ENCODE results near the gene VWC2.

The VWC2 gene

GRCh38 chr7:49789736-49790135, 16.3 kb downstream of the VWC2 start:
- Histone ChIP-seq H3K79me1 (replicated peaks; ENCODE audit: low read length, poor library complexity, severe bottlenecking) (no peaks in the 10 kb centered on the region), H2AK5ac (ENCODE audit: low read length, severe bottlenecking) (no peak overlapping the region), H3K4me3 (ENCODE audit: insufficient read depth in 1 of 2, low read depth in 1 of 2, low read length in 2 of 2) (no peak overlapping the region), H2BK5ac (ENCODE audit: low read depth, low read length, poor library complexity, severe bottlenecking) (no peak overlapping the region), H4K8ac (ENCODE audit: low read length) (no peak overlapping the region), H3K18ac (ENCODE audit: low read depth in 1 of 2, low read length in 2 of 2) (no peak overlapping the region), H2BK120ac (ENCODE audit: low read depth, low read length) (no peak overlapping the region), H3K23ac (ENCODE audit: low read length in 2 of 2) (no peak overlapping the region), H3K4me1 (ENCODE audit: control insufficient read depth, insufficient read depth, low read depth, low read length) (peaks cover 1% of the 10 kb centered on the region), H3K4ac (ENCODE audit: low read depth in 1 of 2, low read length in 2 of 2) (no peak overlapping the region), H3K4me2 (ENCODE audit: low read length, poor library complexity, severe bottlenecking) (no peak overlapping the region), H3K27me3 (ENCODE audit: control insufficient read depth in 1 of 2, insufficient read depth in 1 of 2, low read length in 2 of 2) (peaks cover 0 to 12% of the 10 kb centered on the region in 2 experiments), H2AFZ (ENCODE audit: low read depth, low read length) (no peak overlapping the region), H3K14ac (ENCODE audit: low read length in 2 of 2) (no peak overlapping the region), H3K27ac (ENCODE audit: low read length, poor library complexity, severe bottlenecking) (no peak overlapping the region), H2BK12ac (ENCODE audit: low read length in 2 of 2) (no peak overlapping the region), H3K9me3 (ENCODE audit: control insufficient read depth, low read length) (no peaks in the 10 kb centered on the region), H4K91ac (ENCODE audit: low read length) (no peak overlapping the region), H2BK15ac (ENCODE audit: low read depth, poor library complexity, severe bottlenecking) (no peak overlapping the region), H3K9ac (ENCODE audit: low read length) (no peak overlapping the region), H3K36me3 (ENCODE audit: control insufficient read depth in 1 of 2, insufficient read depth in 2 of 2, low read depth in 1 of 2, low read length in 2 of 2) (no peaks in the 10 kb centered on the region)
- 75% methylated on average over 8 of the region's 8 CpGs for WGBS
- no peak for DNase-seq

- Histone ChIP-seq H3K4me2 (ENCODE audit: low read length, poor library complexity, severe bottlenecking) (no peak overlapping the region), H4K91ac (ENCODE audit: low read length) (no peak overlapping the region), H3K4ac (ENCODE audit: low read depth in 1 of 2, low read length in 2 of 2) (no peak overlapping the region), H2BK15ac (ENCODE audit: low read depth, poor library complexity, severe bottlenecking) (no peak overlapping the region), H3K9me3 (ENCODE audit: control insufficient read depth, low read length) (no peaks in the 10 kb centered on the region), H3K9ac (ENCODE audit: low read length) (no peak overlapping the region), H3K23ac (ENCODE audit: low read length in 2 of 2) (no peak overlapping the region), H3K27me3 (ENCODE audit: control insufficient read depth in 1 of 2, insufficient read depth in 1 of 2, low read length in 2 of 2) (peaks cover 0 to 12% of the 10 kb centered on the region in 2 experiments), H3K27ac (ENCODE audit: low read length, poor library complexity, severe bottlenecking) (no peak overlapping the region), H3K18ac (ENCODE audit: low read depth in 1 of 2, low read length in 2 of 2) (no peak overlapping the region), H2BK12ac (ENCODE audit: low read length in 2 of 2) (no peak overlapping the region), H3K4me3 (ENCODE audit: insufficient read depth in 1 of 2, low read depth in 1 of 2, low read length in 2 of 2) (no peak overlapping the region), H2AK5ac (ENCODE audit: low read length, severe bottlenecking) (no peak overlapping the region), H2BK5ac (ENCODE audit: low read depth, low read length, poor library complexity, severe bottlenecking) (no peak overlapping the region), H4K8ac (ENCODE audit: low read length) (no peak overlapping the region), H2BK120ac (ENCODE audit: low read depth, low read length) (no peak overlapping the region), H2AFZ (ENCODE audit: low read depth, low read length) (no peak overlapping the region), H3K79me1 (replicated peaks; ENCODE audit: low read length, poor library complexity, severe bottlenecking) (no peaks in the 10 kb centered on the region), H3K4me1 (ENCODE audit: control insufficient read depth, insufficient read depth, low read depth, low read length) (peaks cover 1% of the 10 kb centered on the region), H3K36me3 (ENCODE audit: control insufficient read depth in 1 of 2, insufficient read depth in 2 of 2, low read depth in 1 of 2, low read length in 2 of 2) (no peaks in the 10 kb centered on the region), H3K14ac (ENCODE audit: low read length in 2 of 2) (no peak overlapping the region)
- 78% methylated on average over 2 of the region's 2 CpGs for WGBS
- no peak for DNase-seq
Observed at GRCh38 chr7:49790209-49790608, 16.8 kb downstream of the VWC2 start.

DNA sequence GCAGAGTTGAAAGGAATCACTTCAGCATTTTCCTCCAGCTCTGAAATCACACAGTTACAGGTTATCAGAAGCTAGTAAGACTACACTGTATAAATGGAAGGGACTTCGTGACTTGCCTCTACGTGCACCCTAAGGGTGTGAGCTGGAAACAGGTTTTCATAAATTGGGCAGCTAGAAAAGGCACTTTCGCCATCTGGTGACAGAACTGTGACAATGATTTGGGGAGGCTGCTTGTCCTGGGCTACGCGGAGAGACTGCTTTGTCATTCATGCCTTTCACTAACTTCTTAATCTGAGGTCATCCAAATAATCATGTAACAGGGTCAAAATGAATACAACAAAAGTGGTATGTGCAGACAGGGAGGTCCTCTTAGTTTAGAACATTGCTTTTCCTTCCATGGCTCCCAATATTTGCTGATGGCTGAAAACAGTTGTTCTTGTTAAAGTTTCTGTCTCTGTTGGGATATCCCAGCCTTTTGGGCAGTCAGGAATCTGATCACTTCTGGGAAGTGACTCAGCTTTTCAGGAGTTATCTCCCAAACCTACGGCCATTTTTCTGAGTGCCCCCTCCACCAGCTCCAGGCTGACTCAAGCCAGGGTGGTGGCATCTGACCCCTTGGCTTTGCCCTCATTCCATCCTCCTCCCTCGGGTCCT, 17.8 kb downstream of the VWC2 start:
- WGBS, result 33% methylated on average over 4 of the region's 7 CpGs
- Histone ChIP-seq H2AFZ (ENCODE audit: low read depth, low read length) (no peak overlapping the region), H3K14ac (ENCODE audit: low read length in 2 of 2) (no peak overlapping the region)

GRCh38 chr7:49797987-49798660, 24.7 kb downstream of the VWC2 start:
- H2AK5ac ChIP-seq (ENCODE audit: low read length, severe bottlenecking), result no peak overlapping the region

More for the DNA sequence above, 17.8 kb downstream of the VWC2 start:
- no peak overlapping the region for H2BK5ac ChIP-seq (ENCODE audit: low read depth, low read length, poor library complexity, severe bottlenecking)
- H4K8ac ChIP-seq (ENCODE audit: low read length), result no peak overlapping the region
- DNase-seq, result no peak
- H2BK12ac ChIP-seq (ENCODE audit: low read length in 2 of 2), result no peak overlapping the region
- no peak overlapping the region for H3K4ac ChIP-seq (ENCODE audit: low read depth in 1 of 2, low read length in 2 of 2)
- H3K9ac ChIP-seq (ENCODE audit: low read length), result peak overlapping the region; percentile 15
- H3K23ac ChIP-seq (ENCODE audit: low read length in 2 of 2), result no peak overlapping the region
- no peak overlapping the region for H4K91ac ChIP-seq (ENCODE audit: low read length)
- no peak overlapping the region for H3K4me2 ChIP-seq (ENCODE audit: low read length, poor library complexity, severe bottlenecking)
- no peak overlapping the region for H3K4me3 ChIP-seq (ENCODE audit: insufficient read depth in 1 of 2, low read depth in 1 of 2, low read length in 2 of 2)
- no peaks in the 10 kb centered on the region for H3K36me3 ChIP-seq (ENCODE audit: control insufficient read depth in 1 of 2, insufficient read depth in 2 of 2, low read depth in 1 of 2, low read length in 2 of 2)
- H3K18ac ChIP-seq (ENCODE audit: low read depth in 1 of 2, low read length in 2 of 2), result no peak overlapping the region
- H3K4me1 ChIP-seq (ENCODE audit: control insufficient read depth, insufficient read depth, low read depth, low read length), result peaks cover 1% of the 10 kb centered on the region
- no peak overlapping the region for H2BK15ac ChIP-seq (ENCODE audit: low read depth, poor library complexity, severe bottlenecking)
- H2BK120ac ChIP-seq (ENCODE audit: low read depth, low read length), result no peak overlapping the region
- H2AK5ac ChIP-seq (ENCODE audit: low read length, severe bottlenecking), result no peak overlapping the region
- H3K27ac ChIP-seq (ENCODE audit: low read length, poor library complexity, severe bottlenecking), result no peak overlapping the region
- no peaks in the 10 kb centered on the region for H3K79me1 ChIP-seq (replicated peaks; ENCODE audit: low read length, poor library complexity, severe bottlenecking)
- peaks cover 0 to 12% of the 10 kb centered on the region in 2 experiments for H3K27me3 ChIP-seq (ENCODE audit: control insufficient read depth in 1 of 2, insufficient read depth in 1 of 2, low read length in 2 of 2)
- H3K9me3 ChIP-seq (ENCODE audit: control insufficient read depth, low read length), result no peaks in the 10 kb centered on the region

More at GRCh38 chr7:49797987-49798660, 24.7 kb downstream of the VWC2 start:
- WGBS, result 81% methylated on average over 5 of the region's 6 CpGs
- H3K27me3 ChIP-seq (ENCODE audit: control insufficient read depth in 1 of 2, insufficient read depth in 1 of 2, low read length in 2 of 2), result no peaks in the 10 kb centered on the region
- H3K18ac ChIP-seq (ENCODE audit: low read depth in 1 of 2, low read length in 2 of 2), result no peak overlapping the region
- H2BK5ac ChIP-seq (ENCODE audit: low read depth, low read length, poor library complexity, severe bottlenecking), result no peak overlapping the region
- no peak overlapping the region for H4K91ac ChIP-seq (ENCODE audit: low read length)
- no peak overlapping the region for H3K23ac ChIP-seq (ENCODE audit: low read length in 2 of 2)
- no peaks in the 10 kb centered on the region for H3K36me3 ChIP-seq (ENCODE audit: control insufficient read depth in 1 of 2, insufficient read depth in 2 of 2, low read depth in 1 of 2, low read length in 2 of 2)
- no peaks in the 10 kb centered on the region for H3K4me1 ChIP-seq (ENCODE audit: control insufficient read depth, insufficient read depth, low read depth, low read length)
- no peak overlapping the region for H3K4me3 ChIP-seq (ENCODE audit: insufficient read depth in 1 of 2, low read depth in 1 of 2, low read length in 2 of 2)
- H2BK120ac ChIP-seq (ENCODE audit: low read depth, low read length), result no peak overlapping the region
- H3K9ac ChIP-seq (ENCODE audit: low read length), result no peak overlapping the region
- no peaks in the 10 kb centered on the region for H3K79me1 ChIP-seq (replicated peaks; ENCODE audit: low read length, poor library complexity, severe bottlenecking)
- no peak overlapping the region for H3K14ac ChIP-seq (ENCODE audit: low read length in 2 of 2)
- no peaks in the 10 kb centered on the region for H3K9me3 ChIP-seq (ENCODE audit: control insufficient read depth, low read length)
- H3K27ac ChIP-seq (ENCODE audit: low read length, poor library complexity, severe bottlenecking), result no peak overlapping the region
- no peak overlapping the region for H3K4me2 ChIP-seq (ENCODE audit: low read length, poor library complexity, severe bottlenecking)
- H4K8ac ChIP-seq (ENCODE audit: low read length), result no peak overlapping the region
- H2BK12ac ChIP-seq (ENCODE audit: low read length in 2 of 2), result no peak overlapping the region
- no peak overlapping the region for H2BK15ac ChIP-seq (ENCODE audit: low read depth, poor library complexity, severe bottlenecking)
- H3K4ac ChIP-seq (ENCODE audit: low read depth in 1 of 2, low read length in 2 of 2), result no peak overlapping the region
- no peak overlapping the region for H2AFZ ChIP-seq (ENCODE audit: low read depth, low read length)
- DNase-seq, result no peak

Data from mesenchymal stem cell (in vitro differentiated cells and primary cell).